Ecto neural progenitor cell (in vitro differentiated cells): ENCODE results near the gene ARHGEF26.

Experiments used
- DNase-seq: peaks from one replicate; pipeline ENCODE4 v3.0.0-alpha.2; 2018; ENCODE audit warnings: low spot score

ARHGEF26 gene

DNA sequence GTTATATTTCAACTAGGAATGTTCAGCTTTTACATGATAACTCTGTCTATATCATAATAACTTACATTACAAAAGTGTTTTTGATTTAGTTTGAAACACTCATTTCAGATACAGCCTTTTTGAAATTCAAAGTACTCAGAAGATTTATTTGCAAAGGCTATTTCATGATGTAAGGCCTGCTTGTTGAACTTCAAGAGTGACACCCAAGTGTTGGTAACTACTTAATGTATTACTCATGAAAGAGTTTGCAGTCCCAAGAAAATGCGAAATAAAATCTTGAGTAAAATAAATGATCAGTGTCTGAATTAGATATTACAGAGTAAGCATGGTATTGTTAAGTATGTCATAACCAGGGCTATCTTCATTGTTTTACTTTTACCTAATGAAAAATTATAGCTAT, 35.3 kb downstream of the ARHGEF26 start:
- DNase-seq, result no peak

DNA sequence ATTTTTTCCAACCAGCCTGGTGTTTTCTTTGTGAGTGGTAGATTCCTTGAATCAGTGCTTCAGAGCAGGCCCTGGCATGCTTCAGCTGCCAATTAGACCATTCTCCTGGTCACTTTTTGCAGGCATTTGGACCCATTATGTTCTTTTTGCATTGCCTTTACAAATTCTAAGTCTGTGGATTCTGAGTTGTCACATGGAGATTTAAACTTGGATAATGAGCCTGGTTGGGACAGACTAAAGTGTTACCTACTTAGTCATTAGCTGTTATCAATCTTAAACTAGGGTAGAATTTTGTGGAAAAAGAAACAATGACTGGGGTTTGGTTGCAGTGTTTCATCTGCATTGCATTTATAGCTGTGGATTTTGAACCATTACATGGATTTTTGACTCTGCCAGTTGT, 40.6 kb downstream of the ARHGEF26 start:
- no peak for DNase-seq

DNA sequence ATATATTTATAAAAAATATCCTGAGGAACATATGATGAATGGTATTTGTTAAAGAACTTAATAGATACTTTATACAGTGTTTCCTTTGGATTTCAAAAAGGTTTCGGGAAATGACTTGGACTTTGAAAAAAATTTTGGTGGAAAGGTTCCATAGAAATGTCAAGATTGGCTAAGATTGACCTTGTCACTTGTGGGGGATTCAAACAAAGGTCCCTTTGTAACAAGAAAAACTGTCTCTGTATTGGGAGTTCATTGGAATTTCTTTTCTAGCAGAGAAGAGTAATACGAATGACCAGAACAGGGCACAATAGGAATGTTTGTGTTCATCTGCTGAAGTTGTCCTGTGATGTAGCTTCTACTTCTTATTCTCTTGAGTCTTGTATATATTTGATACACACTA, 43.2 kb downstream of the ARHGEF26 start:
- DNase-seq, result no peak

DNA sequence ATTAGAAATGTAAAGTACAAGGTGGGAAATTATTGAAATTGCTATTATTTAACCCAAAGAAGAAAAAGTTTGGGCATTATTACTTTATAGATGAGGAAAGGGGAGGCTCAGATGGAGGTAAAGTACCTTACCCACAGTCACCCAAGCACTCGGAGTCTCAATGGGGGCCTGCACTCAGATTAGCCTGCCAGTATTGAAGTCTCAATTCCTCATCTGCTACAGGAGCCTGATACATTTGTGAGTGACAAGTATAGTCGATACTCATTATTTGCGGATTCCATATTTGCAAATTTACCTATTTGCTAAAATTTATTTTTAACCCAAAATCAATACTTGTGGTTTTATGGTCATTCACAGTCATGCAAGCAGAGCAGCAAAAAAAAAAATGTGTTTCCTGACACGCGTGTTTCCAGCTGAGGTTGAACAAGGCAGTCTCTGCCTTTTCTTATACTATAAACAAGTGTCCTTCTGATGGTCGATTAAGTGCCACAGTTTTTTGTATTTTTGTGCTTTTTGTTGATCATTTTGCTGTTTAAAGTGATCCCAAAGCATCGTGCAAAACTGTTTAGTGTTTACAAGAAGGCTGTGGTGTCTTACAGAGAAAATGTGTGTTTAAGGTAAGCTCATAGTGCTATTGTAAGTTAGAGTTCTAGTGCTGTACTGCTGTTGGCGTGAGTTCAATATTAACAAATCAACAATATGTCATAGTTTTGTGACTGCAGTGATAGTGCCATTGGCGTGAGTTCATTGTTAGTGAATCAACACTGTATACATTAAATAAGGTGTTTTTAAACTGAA, 48.0 kb downstream of the ARHGEF26 start:
- DNase-seq, result no peak

DNA sequence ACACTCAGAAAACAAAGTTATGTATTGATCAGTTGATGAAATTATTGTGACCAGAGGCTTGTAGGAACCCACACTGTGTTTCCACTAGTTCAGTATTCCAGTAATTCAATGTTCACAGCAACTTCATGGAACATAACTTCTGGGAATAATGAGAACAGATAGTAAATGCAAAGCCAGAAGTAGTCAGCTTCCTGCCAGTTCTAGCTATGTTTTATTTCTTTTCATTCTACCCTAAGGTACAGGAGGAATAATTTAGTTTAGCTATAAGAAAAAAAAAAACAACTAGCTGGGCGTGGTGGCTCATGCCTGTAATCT, 48.6 kb downstream of the ARHGEF26 start:
- no peak for DNase-seq

DNA sequence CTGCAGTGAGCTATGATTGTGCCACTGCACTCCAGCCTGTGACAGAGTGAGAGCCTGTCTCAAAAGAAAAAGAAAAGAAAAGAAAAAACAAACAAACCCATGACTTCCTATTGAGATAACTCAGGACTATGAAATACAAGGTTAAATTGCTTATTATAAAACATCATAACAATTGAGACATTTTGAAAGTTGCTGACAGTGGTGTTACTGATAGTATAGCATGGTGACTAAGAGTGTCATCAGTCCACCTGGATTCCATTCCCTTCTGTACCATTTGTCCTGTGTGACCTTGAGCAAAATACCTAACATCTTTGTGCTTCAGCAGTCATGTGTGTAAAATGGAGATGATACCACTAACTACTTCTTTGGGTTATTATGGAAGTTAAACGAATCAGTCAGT, 49.1 kb downstream of the ARHGEF26 start:
- no peak for DNase-seq

DNA sequence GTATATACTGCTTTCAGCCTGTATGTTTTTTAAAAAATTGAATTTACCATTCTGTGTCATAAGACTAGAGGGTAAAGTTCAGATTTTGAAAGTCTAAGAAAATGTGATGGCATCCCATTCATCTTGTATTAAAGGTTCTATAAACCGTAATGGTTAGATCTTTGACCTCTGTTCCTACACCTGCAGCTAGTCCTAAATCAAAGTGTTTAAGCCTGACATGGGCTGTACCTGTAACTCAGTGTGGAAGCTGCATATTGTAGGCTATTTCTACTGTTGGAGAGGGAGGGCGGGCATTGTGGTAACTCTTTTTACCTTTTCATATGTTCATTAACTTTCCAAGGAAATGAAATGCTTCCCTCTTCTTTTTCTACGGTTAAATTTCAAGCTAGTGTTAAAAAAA, 53.9 kb downstream of the ARHGEF26 start:
- DNase-seq, result no peak

DNA sequence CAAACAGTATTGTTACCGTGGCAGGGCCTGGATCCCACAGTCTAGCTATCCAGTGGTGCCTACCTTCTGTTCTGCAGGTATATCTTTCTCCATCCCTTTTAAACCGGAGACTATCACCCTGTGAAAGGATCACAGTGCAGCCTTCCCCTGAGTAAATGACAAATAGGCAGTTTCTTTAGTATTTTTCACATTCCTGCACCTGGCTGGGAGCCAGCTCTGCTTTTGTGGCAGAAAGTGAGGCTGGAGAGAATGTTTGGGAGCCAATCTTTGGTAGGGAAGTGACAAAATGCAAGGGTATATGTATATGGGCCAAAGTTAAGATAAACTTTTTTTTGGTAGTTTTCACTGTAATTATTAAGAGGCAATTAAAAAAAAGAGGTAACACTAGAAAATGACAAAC, 54.8 kb downstream of the ARHGEF26 start:
- no peak for DNase-seq

DNA sequence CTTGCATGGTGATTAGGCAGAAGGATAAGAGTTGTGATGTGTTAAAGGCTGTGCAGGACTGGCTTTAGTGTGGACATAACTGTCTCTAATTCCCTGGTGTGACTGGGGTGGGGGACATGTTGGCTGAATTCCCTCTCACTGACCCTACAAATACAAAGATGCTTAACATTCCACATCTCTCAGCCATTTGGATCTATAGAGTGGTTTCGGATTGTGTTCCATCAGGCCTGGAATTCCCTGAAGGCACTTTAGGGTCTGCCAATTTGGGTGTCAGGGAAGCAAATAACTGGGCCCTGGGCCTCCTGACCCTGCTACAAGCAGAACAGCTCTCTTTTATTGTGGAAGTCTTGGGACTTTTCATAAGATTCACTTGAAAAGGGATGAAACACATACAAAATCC, 56.2 kb downstream of the ARHGEF26 start:
- DNase-seq, result no peak

DNA sequence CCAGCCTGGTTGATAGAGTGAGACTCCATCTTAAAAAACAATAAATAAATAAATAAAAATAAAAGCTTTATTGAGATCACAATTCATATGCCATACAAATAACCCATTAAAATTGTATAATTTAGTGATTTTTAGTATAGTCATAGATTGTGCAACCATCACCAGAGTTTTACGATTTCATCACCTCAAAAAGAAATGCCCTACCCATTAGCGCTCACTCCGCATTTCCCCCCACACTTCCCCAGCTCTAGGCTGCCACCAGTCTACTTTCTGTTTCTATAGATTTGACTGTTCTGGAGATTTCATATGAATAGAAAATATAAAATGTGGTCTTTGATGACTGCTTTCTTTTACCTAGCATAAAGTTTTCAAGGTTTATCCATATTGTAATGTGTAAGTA, 57.0 kb downstream of the ARHGEF26 start:
- no peak for DNase-seq

DNA sequence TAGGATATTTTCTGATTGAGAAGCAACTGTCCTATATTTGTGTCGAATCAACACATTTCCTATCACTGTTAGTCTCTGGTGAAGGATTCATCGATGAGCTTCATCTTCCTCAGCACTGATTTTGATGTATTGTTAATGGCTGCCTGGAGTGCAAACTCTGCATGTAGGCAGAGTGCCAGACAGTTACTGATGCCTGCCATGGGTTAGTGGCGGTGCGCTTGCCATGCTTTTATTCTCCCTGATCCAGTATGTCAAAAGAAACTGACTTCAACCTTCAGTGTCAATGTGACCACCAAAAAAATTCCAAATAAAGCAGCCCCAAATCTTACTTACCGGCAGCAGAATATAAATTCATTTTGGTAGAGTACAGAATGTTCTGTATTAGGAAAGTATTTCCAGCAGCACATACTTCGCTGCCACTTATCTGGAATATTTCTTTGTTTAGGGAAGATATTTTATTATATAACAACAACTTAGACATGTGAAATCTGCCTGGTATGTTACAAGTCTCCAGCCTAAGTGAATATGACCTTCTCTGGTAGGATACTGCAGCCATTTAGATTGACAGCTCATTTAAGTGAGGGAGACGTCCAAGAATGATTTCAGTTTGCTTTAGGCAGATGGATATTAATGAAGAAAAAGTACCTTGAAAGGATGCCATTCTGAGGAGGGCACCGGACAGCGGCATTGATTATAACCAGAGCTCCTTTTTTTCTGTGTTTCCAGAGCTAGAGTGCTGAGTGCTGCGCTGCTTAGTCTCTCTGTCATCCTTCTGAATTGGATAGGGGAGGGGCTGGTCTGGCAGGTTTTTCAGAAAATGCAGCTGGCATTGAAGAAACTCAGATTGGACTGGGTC, 59.9 kb downstream of the ARHGEF26 start:
- DNase-seq, result no peak

DNA sequence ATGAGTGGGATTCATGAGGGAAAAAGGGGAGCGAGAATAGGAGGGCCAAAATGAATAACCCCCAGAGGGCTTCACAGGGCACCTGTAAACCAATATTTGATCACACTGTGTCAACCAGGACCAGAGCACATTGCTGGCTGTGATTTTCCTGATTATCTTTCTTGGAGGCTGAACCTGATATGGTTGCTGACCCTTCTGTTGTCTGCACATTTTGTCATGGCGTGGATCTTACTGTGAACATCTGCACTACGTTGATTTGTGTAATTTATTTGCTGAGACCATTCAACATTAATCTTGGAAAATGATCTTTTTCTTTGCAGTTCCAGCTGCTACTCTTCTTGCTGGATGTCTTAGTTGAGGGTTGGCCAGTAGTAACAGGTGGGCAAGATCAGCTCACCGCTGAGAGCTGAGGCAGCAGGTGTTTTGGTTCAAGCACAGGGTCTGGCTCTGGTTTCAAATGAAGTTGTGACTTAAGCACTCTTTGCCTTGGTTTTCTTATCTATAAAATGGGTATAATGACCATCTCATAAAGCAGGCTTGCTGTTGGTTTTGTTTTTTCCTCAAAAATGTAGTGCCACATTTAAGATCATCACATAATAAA, 61.2 kb downstream of the ARHGEF26 start:
- no peak for DNase-seq

DNA sequence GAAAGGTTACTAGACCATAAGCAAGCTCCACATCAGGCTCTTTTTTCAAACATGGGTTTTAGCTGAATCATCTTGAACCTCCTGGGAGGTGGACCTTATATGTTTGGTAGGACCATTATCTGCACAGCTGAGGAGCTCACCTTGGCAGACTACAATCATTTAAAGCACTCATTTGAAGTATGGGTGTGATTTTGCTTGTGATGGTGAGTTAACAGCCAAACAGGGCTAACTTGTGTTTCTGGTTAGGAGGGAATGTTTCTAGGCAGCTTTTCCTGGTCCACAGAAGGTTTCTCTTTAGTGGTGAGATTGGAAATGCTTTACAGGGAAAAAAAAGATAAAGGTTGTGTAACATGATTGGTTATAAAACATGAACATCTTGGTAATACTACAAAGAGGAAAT, 61.8 kb downstream of the ARHGEF26 start:
- no peak for DNase-seq

DNA sequence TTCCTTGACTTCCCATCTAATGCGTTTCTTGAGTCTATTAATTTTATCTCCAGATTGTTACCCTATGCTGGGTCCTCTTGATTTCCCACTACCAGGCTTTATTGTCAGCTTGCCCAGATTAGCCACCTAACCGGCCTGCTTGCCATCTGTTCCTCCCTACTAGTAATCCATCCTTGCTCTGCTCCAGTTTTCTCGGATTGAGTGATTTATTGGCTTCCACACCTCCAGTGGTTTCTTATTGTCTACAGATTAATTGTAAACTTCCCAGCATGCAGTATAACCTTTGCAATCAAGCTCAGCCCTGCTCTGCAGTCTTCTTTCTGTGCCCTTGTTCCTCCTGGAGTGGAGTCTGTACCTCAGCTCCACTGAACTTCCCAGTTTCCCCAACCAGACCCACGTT, 63.4 kb downstream of the ARHGEF26 start:
- DNase-seq, result no peak

DNA sequence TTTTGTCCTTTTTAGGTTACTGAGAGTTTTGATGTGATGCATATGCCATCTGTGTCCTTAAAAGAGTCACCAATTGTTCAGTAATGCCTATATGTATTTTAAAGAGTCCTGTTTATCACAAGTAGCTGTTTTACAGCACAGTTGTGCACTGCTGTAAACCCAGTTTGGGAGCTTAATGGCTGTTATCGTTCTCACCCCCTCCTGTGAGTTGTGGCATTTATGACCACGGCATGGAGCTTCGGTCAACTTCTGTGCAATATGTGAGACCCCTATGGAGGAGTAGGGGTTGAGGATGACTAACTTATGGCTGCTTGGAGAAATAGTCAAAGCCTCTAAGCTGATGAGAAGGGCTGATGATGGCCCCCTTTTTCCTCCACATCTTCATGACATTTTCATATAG, 67.2 kb downstream of the ARHGEF26 start:
- no peak for DNase-seq

DNA sequence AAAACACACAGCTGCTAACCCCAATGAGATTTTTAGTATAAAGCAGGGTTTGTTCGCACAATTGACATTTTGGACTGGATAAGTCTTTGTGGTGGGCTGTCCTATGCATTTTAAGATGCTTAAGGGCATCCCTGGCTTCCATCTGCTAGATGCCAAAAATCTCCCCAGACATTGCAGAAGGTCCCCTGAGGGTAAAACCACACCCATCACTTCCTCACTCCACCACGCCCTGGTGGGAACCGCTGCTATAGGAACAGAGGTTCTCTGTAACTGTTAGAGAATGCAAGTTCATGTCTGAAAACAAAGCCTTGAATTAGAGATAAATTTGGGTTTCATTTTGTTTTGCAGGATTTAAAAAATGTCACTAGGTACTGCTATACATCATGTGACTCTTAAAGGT, 67.7 kb downstream of the ARHGEF26 start:
- no peak for DNase-seq

DNA sequence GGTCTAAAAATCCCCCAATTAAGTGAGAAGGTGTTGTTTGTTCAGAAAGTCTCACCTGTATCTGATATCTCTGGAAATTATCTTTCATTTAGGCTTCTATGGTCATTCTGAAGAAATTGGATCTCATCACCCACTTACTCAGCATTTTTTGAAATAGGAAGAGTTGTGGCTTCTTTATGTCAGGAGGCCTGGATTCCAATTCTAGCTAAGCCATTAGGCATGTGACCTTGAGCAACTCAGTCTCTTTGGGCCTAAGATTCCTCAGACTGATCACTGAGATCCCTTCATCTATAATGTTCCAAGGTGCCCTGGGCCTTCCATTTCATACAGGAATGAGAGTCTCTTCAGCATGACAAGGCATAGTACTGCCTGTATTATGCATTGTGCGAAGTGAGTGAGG, 70.3 kb downstream of the ARHGEF26 start:
- no peak for DNase-seq

DNA sequence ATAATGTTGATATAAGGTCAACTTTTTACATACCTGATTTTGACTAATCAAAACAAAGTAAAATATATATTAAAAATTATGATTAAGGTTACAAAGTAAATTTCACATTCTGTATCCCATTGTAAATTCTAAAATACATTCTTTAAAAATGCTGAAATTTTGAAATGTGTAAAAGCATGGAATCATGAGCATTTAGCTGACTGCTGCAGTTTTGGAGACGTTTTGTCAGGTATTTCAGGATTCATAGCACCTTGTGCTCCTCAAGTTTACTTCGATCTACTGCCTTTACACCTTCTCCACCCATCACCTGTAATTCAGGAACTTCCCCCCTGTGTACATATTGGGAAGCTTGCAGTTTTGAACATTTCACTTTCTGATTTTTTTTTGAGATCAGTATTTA, 71.0 kb downstream of the ARHGEF26 start:
- no peak for DNase-seq

DNA sequence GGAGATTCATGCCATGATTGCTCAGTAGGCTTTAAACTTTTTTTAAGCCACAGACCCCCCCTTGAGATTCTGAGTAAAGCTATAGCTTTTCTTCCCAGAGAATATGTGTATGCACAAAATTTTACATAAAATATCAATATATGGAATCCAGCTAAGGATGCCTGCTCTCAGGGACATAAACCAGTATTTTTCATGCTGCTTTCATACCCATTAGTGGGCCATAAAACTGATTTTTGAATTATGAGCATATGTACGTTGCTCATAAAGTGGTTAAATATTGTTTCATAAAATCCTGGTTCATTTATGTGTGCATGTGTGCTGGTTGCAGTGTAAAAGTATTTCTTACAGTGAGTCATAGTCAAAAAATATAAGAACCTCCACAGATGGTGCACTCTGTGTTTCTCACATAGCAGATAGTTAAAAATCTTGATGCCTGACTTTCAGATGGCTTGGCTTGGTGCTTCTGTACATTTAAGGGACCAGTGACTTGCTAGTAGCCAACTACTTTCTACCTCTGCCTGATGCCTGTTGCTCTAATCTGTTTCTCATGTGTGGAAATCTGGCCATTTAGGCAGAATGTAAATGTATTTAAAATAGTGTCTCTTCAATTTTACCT, 71.9 kb downstream of the ARHGEF26 start:
- DNase-seq, result no peak

DNA sequence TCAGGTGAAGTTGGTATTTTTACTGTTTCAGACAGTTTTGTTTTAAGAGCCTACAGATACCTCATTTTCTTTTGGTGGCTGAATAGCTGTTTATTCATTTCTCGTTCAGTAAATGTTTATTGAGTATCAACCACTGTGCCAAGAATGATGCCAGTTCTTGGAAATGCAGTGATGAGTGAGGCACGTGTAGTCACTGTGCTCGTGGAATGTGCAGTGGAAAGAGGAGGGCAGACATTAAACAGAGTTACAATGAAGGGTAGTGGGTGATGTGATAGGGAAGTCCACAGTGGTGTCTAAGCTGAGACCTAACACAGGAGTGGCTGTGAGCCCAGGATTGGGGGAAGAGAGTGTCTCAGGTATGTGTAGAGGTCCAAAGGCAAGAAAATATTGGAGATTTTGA, 73.7 kb downstream of the ARHGEF26 start:
- DNase-seq, result no peak

DNA sequence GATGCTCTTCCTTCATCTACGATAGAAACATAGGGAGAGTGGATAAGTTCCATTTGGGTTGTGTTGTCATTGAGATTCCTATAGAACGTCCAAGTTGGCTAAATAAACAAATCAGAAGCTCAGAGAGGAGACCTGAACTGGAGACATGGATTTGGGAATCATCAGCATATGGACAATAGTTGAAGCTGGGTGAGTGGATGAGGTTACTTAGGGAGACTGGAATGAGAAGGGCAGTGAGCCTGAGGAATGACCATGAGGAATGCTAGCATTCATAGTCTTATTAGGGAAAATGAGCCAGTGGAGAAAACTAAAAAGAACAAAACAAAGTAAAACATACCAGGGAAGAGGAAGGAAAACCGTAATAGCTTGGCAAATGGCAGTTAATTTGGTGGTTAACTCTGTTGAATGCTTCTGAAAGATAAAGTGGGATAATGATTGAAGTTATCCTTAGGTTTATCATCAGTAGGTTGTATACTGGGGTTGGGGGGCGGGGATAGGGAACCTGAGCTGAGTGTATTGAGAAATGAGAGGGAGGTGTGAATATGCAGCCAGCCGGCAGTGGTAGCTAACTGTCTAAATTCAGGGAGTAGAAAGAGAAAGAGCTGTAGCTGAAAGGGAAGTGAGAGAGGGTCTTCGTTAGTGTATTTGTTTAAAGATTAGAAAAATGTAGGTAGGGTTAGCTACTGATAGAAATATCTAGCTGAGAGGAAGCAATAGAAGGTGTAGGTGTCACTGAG, 74.6 kb downstream of the ARHGEF26 start:
- DNase-seq, result no peak

DNA sequence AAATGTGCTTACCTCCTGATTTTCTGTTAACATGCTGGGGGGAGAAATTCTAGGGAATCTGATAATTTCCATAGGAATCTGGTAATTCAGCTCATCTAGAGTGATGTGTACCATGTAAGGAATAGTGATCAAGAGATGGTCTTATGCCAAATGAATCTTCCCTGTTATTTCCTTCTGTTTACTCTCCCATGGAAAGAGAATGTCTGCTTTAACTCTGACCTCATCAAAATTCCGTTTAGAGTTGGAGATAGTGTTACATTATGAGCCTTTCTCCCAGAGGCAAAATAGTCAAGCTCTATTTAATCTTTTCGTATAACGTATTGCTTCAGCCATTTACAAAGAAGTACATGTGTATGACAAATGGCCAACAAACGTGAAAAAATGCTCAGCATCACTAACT, 76.6 kb downstream of the ARHGEF26 start:
- DNase-seq, result no peak
